ENCODE data around the gene SUCLA2. TPM values are rescaled to one million over a fixed set of nuclear protein-coding genes. Genes with fewer than 3 reads are reported as not detected.

The SUCLA2 gene
- total RNA-seq, 1 experiment from 2014 or later, result 39.1 TPM

DNA sequence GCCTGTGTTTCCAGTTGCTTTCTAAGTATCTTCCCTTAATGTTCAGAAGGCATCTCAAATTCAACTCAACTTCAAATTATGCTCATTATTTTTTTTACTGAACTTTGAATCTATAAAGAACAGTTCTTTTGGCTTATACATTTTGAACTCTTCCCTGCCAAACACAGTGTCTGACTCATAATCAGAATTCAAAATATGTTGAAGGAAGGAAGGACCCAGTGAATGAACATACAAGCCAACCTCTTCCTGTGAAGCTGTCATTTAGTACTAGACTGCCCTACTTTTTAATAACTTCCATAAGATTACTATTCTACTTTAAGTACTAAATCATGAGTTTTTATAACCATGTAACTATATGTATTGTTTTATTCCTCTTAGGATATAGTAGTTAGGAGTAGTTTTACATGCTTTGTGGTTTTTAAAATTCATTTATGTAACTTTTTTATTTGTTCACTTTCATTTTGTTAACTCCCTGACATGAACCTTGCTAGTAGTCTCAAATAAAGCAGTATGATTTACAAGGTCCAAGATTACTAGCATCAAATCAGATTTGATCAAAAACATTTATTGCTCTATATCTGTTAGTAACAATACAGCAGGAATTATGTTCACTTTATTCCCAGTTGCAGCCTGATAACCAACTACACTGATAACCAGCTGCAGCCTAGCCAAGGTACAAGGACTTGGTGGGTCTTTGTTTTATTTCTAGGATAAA is 42.9 kb upstream of the SUCLA2 start:
- ATAC-seq (no peak), DNase-seq (ENCODE audit: low read depth, low spot score) (no peak)
- intact Hi-C loops (cut with micrococcal nuclease), result no loop called here
- Histone ChIP-seq H4K20me1 (ENCODE audit: insufficient read depth) (no peaks in the 10 kb centered on the region), H3K27ac (ENCODE audit: low read depth, low read length) (no peak overlapping the region), H3K4me3 (replicated peaks in 1 of 2; ENCODE audit: low read depth in 1 of 2, low read length in 2 of 2) (no peak overlapping the region), H3K9me3 (ENCODE audit: control insufficient read depth in 1 of 2, insufficient read depth in 1 of 2, low read depth in 1 of 2, low read length in 2 of 2) (no peaks in the 10 kb centered on the region), H3K27me3 (ENCODE audit: insufficient read depth, low read length) (no peaks in the 10 kb centered on the region), H3K4me1 (ENCODE audit: control insufficient read depth in 1 of 2, insufficient read depth in 2 of 2, low read length in 2 of 2) (peaks cover 4 to 10% of the 10 kb centered on the region in 2 experiments), H3K79me2 (ENCODE audit: insufficient read depth, low read length) (peaks cover 19% of the 10 kb centered on the region), H2AFZ (ENCODE audit: low read depth, low read length, poor library complexity, severe bottlenecking) (no peak overlapping the region), H3K4me2 (ENCODE audit: low read length) (no peak overlapping the region), H3K36me3 (ENCODE audit: control insufficient read depth in 1 of 2, insufficient read depth in 2 of 2, low read length in 2 of 2) (peaks cover 10 to 31% of the 10 kb centered on the region in 2 experiments; a peak in 3 of 4 replicates), H3K9me2 (ENCODE audit: insufficient read depth) (no peaks in the 10 kb centered on the region), H3K9ac (ENCODE audit: low read length) (no peak overlapping the region)
- BruUV-seq (replicated peaks), result no TSS peak
- CTCF ChIA-PET, result no interaction called here
- POLR2A ChIA-PET, result no interaction called here
- TF ChIP-seq EZH2 (IDR thresholded peaks at IDR 0.05), result no peak
- TF ChIP-seq, protein P1, sequence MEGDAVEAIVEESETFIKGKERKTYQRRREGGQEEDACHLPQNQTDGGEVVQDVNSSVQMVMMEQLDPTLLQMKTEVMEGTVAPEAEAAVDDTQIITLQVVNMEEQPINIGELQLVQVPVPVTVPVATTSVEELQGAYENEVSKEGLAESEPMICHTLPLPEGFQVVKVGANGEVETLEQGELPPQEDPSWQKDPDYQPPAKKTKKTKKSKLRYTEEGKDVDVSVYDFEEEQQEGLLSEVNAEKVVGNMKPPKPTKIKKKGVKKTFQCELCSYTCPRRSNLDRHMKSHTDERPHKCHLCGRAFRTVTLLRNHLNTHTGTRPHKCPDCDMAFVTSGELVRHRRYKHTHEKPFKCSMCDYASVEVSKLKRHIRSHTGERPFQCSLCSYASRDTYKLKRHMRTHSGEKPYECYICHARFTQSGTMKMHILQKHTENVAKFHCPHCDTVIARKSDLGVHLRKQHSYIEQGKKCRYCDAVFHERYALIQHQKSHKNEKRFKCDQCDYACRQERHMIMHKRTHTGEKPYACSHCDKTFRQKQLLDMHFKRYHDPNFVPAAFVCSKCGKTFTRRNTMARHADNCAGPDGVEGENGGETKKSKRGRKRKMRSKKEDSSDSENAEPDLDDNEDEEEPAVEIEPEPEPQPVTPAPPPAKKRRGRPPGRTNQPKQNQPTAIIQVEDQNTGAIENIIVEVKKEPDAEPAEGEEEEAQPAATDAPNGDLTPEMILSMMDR (IDR thresholded peaks at IDR 0.05 in 2 of 3, conservative IDR thresholded peaks at IDR 0.05 in 1 of 3; ENCODE audit: borderline replicate concordance in 1 of 3, insufficient read depth in 1 of 3, low read depth in 2 of 3, low read length in 2 of 3), result no peak
- TF ChIP-seq, protein P2, sequence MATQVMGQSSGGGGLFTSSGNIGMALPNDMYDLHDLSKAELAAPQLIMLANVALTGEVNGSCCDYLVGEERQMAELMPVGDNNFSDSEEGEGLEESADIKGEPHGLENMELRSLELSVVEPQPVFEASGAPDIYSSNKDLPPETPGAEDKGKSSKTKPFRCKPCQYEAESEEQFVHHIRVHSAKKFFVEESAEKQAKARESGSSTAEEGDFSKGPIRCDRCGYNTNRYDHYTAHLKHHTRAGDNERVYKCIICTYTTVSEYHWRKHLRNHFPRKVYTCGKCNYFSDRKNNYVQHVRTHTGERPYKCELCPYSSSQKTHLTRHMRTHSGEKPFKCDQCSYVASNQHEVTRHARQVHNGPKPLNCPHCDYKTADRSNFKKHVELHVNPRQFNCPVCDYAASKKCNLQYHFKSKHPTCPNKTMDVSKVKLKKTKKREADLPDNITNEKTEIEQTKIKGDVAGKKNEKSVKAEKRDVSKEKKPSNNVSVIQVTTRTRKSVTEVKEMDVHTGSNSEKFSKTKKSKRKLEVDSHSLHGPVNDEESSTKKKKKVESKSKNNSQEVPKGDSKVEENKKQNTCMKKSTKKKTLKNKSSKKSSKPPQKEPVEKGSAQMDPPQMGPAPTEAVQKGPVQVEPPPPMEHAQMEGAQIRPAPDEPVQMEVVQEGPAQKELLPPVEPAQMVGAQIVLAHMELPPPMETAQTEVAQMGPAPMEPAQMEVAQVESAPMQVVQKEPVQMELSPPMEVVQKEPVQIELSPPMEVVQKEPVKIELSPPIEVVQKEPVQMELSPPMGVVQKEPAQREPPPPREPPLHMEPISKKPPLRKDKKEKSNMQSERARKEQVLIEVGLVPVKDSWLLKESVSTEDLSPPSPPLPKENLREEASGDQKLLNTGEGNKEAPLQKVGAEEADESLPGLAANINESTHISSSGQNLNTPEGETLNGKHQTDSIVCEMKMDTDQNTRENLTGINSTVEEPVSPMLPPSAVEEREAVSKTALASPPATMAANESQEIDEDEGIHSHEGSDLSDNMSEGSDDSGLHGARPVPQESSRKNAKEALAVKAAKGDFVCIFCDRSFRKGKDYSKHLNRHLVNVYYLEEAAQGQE (IDR thresholded peaks at IDR 0.05; ENCODE audit: low read depth), result no peak
- no peak for TF ChIP-seq EGR1 (IDR thresholded peaks at IDR 0.05; ENCODE audit: low read depth)
- TF ChIP-seq SP1 (IDR thresholded peaks at IDR 0.05; ENCODE audit: low read depth), result no peak
- no peak for TF ChIP-seq POLR2AphosphoS5 (IDR thresholded peaks at IDR 0.05; ENCODE audit: low read depth, low read length)
- TF ChIP-seq EZH2phosphoT487 (IDR thresholded peaks at IDR 0.05; ENCODE audit: borderline replicate concordance), result no peak
- TF ChIP-seq SRF (IDR thresholded peaks at IDR 0.05; ENCODE audit: low read depth), result no peak
- no peak for TF ChIP-seq RAD21 (IDR thresholded peaks at IDR 0.05; ENCODE audit: low read depth)
- TF ChIP-seq YY1 (IDR thresholded peaks at IDR 0.05; ENCODE audit: extremely low read depth, insufficient replicate concordance, low read depth, low read length), result no peak
- TF ChIP-seq, protein P3, sequence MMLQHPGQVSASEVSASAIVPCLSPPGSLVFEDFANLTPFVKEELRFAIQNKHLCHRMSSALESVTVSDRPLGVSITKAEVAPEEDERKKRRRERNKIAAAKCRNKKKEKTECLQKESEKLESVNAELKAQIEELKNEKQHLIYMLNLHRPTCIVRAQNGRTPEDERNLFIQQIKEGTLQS (IDR thresholded peaks at IDR 0.05), result no peak
- TF ChIP-seq FOSL1 (IDR thresholded peaks at IDR 0.05; ENCODE audit: low read depth), result no peak
- TF ChIP-seq POLR2A (IDR thresholded peaks at IDR 0.05; ENCODE audit: borderline replicate concordance, extremely low read depth, insufficient read depth, insufficient read length), result no peak
- TF ChIP-seq JUND (IDR thresholded peaks at IDR 0.05), result no peak
- RAD21 ChIA-PET (ENCODE audit: low non-redundant PET in 1 of 2, low total read pairs in 2 of 2, uncharacterized antibody in 2 of 2, unreplicated experiment in 2 of 2), result no interaction called here
